NCI-H1092 (cell line): Measurements from ENCODE around the gene ABHD3.
"Not testable (repeated sequence)": the region's sequence is repeated elsewhere in the genome, so short reads cannot be mapped to it uniquely, and the experiment has no call there.

Source experiments
- DNase-seq: peaks from one replicate; lab custom pipeline; 2025; lab: John Stamatoyannopoulos, UW

The ABHD3 gene

GRCh38 chr18:21704603-21705364, at the start of gene ABHD3:
TSS of gene ABHD3 (minus strand) at chr18:21704774. CDS start at chr18:21704665, 109 bp downstream.
- DNase-seq, result peak; percentile 94

- DNase-seq, result no peak
These were observed 43.5 kb upstream of the ABHD3 start for GRCh38 chr18:21747764-21748693.

- DNase-seq, result no peak
These were observed 42.7 kb upstream of the ABHD3 start for GRCh38 chr18:21747268-21747667.

GRCh38 chr18:21745231-21745630, 40.7 kb upstream of the ABHD3 start:
- DNase-seq, result no peak

- no peak for DNase-seq
These were observed 38.7 kb upstream of the ABHD3 start for GRCh38 chr18:21743166-21743832.

- no peak for DNase-seq
These were observed 37.7 kb upstream of the ABHD3 start for GRCh38 chr18:21742315-21742687.

- DNase-seq, result peak; percentile 25
These were observed 37.2 kb upstream of the ABHD3 start for GRCh38 chr18:21741562-21742314.

GRCh38 chr18:21741312-21741561, 36.7 kb upstream of the ABHD3 start:
- no peak for DNase-seq

- peak; percentile 99 for DNase-seq
These were observed 36.2 kb upstream of the ABHD3 start, which contains the start of gene MIB1 for GRCh38 chr18:21740538-21741311. TSS of gene MIB1 (plus strand) at chr18:21740792. CDS start at chr18:21741584, 792 bp downstream.

- no peak for DNase-seq
These were observed 35.3 kb upstream of the ABHD3 start for GRCh38 chr18:21739604-21740537.

GRCh38 chr18:21736926-21737325, 32.4 kb upstream of the ABHD3 start:
- not testable (repeated sequence) for DNase-seq

- no peak for DNase-seq
These were observed 31.0 kb upstream of the ABHD3 start for GRCh38 chr18:21735452-21736015.

- DNase-seq, result no peak
These were observed 28.4 kb upstream of the ABHD3 start for GRCh38 chr18:21733011-21733410.

- no peak for DNase-seq
These were observed 23.1 kb upstream of the ABHD3 start for GRCh38 chr18:21727702-21728101.

- DNase-seq, result no peak
These were observed 20.6 kb upstream of the ABHD3 start for GRCh38 chr18:21725201-21725600.

- no peak for DNase-seq
These were observed 18.1 kb upstream of the ABHD3 start for GRCh38 chr18:21722687-21723086.

- DNase-seq, result no peak
These were observed 9.9 kb upstream of the ABHD3 start for GRCh38 chr18:21714474-21714873.

- not testable (repeated sequence) for DNase-seq
These were observed 2.6 kb upstream of the ABHD3 start for GRCh38 chr18:21707130-21707529.

- DNase-seq, result no peak
These were observed 1.9 kb upstream of the ABHD3 start for GRCh38 chr18:21706386-21706865.
